ENCODE results near the gene PRR16. TPM values are rescaled to one million over a fixed set of nuclear protein-coding genes. Genes with fewer than 3 reads are reported as not detected.

PRR16 gene
- total and polyA plus RNA-seq, 9 donors = 6.0 to 27.3 (median 16.9) TPM

GRCh38 chr5:120677481-120677880, 213.4 kb downstream of the PRR16 start:
- DNase-seq = no peak
- Histone ChIP-seq H3K4me3 (ENCODE audit: low read length) (no peak overlapping the region), H3K4me1 (ENCODE audit: control insufficient read depth, insufficient read depth, low read length) (no peaks in the 10 kb centered on the region), H3K27ac (ENCODE audit: low read length) (no peak overlapping the region), H3K36me3 (ENCODE audit: control insufficient read depth, insufficient read depth, low read length) (no peaks in the 10 kb centered on the region), H3K27me3 (ENCODE audit: control insufficient read depth, insufficient read depth, low read length) (no peaks in the 10 kb centered on the region), H3K9me3 (replicated peaks; ENCODE audit: control insufficient read depth, low read depth, low read length) (no peaks in the 10 kb centered on the region)

DNA sequence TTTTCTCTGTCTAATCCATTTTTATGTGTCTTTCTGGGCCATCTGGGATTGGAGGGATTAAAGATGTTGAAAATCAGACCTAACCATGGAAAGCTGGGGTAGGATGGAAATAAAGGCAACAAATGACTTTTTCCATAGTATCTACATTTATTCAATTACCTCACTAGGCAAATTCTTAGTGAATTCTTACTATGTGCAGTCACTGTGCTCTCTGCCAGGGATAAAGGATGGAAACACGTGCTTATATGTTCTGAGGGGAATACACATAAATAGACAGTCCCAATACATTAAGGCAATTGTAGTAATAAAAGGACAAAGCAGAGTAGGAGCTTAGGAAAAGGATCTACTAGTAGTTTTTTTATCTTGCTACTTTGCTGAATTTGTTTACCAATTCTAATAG, 214.2 kb downstream of the PRR16 start:
- no peak overlapping the region for H3K27ac ChIP-seq (ENCODE audit: low read length)
- H3K27me3 ChIP-seq (ENCODE audit: control insufficient read depth, insufficient read depth, low read length) = no peaks in the 10 kb centered on the region
- H3K9me3 ChIP-seq (replicated peaks; ENCODE audit: control insufficient read depth, low read depth, low read length) = no peaks in the 10 kb centered on the region
- peak; percentile 63 for DNase-seq
- H3K4me1 ChIP-seq (ENCODE audit: control insufficient read depth, insufficient read depth, low read length) = no peaks in the 10 kb centered on the region
- no peak overlapping the region for H3K4me3 ChIP-seq (ENCODE audit: low read length)
- no peaks in the 10 kb centered on the region for H3K36me3 ChIP-seq (ENCODE audit: control insufficient read depth, insufficient read depth, low read length)
- no CpG with 5 or more reads among the region's 1 CpG for WGBS (ENCODE audit: insufficient coverage)

GRCh38 chr5:120682851-120683250, 218.8 kb downstream of the PRR16 start:
- no CpG with 5 or more reads among the region's 2 CpGs for WGBS (ENCODE audit: insufficient coverage)
- H3K4me1 ChIP-seq (ENCODE audit: control insufficient read depth, insufficient read depth, low read length) = no peaks in the 10 kb centered on the region
- H3K36me3 ChIP-seq (ENCODE audit: control insufficient read depth, insufficient read depth, low read length) = no peaks in the 10 kb centered on the region
- H3K27me3 ChIP-seq (ENCODE audit: control insufficient read depth, insufficient read depth, low read length) = no peaks in the 10 kb centered on the region
- DNase-seq = no peak
- no peak overlapping the region for H3K27ac ChIP-seq (ENCODE audit: low read length)
- no peaks in the 10 kb centered on the region for H3K9me3 ChIP-seq (replicated peaks; ENCODE audit: control insufficient read depth, low read depth, low read length)
- H3K4me3 ChIP-seq (ENCODE audit: low read length) = no peak overlapping the region

GRCh38 chr5:120683580-120683979, 219.5 kb downstream of the PRR16 start:
- DNase-seq = no peak
- H3K9me3 ChIP-seq (replicated peaks; ENCODE audit: control insufficient read depth, low read depth, low read length) = no peaks in the 10 kb centered on the region

DNA sequence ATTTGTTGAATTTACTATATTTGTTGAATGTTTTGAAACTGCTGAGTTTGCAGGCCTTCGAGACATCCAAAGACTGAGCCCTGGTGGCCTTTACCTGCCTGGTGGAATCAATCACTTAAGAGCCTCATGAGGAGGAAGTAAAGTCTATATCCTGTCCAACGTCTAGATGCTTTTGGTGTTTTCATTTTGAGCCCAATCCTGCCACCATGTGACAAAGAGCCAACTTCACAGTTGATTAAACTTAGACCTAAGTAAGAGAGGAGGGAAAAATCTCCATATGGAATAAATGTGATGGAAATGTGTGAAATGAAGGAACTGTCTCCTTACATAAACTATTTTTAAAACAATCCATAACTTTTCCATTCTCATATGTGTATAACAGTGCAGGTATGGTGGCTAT, 220.1 kb downstream of the PRR16 start:
- H3K27ac ChIP-seq (ENCODE audit: low read length) = no peak overlapping the region
- no peaks in the 10 kb centered on the region for H3K4me1 ChIP-seq (ENCODE audit: control insufficient read depth, insufficient read depth, low read length)
- no peak overlapping the region for H3K4me3 ChIP-seq (ENCODE audit: low read length)
- peak; percentile 5 for DNase-seq
- H3K27me3 ChIP-seq (ENCODE audit: control insufficient read depth, insufficient read depth, low read length) = no peaks in the 10 kb centered on the region
- H3K9me3 ChIP-seq (replicated peaks; ENCODE audit: control insufficient read depth, low read depth, low read length) = no peaks in the 10 kb centered on the region
- H3K36me3 ChIP-seq (ENCODE audit: control insufficient read depth, insufficient read depth, low read length) = no peaks in the 10 kb centered on the region
- WGBS (ENCODE audit: insufficient coverage) = 80% methylated on average over 1 of the region's 2 CpGs

More at GRCh38 chr5:120683580-120683979, 219.5 kb downstream of the PRR16 start:
- Histone ChIP-seq H3K27me3 (ENCODE audit: control insufficient read depth, insufficient read depth, low read length) (no peaks in the 10 kb centered on the region), H3K36me3 (ENCODE audit: control insufficient read depth, insufficient read depth, low read length) (no peaks in the 10 kb centered on the region), H3K4me1 (ENCODE audit: control insufficient read depth, insufficient read depth, low read length) (no peaks in the 10 kb centered on the region), H3K27ac (ENCODE audit: low read length) (no peak overlapping the region), H3K4me3 (ENCODE audit: low read length) (no peak overlapping the region)

DNA sequence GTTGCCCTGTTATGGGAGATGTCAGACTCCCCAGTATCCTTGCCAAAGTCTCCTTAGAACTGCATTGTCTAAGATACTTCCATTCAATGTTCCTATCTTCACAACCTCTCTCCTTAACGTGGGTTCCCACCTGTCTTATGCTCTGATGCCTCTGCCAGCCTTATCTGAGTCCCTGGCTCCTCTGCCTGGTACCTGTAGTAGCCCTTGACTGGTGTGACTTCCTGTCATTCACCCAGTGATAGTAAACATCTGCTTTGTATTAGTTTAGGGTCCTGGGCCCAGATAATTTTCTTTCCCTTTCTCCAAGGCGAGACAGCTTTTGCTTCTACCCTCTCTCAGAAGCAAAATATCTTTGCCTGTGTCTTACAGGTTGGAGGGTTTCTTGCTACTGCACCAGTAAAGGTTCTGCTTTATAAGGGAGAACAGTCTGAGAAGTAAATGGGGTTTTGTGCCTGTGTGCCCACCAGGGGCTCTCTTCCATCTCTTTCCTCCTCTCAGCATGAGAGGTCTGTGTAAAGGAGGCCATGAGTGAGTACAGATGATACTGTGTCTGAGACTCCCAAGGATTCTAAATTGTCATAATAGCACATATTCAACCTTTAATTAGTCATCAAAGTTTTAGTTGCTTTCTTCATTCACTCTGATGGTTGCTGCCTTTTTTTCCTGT, 220.8 kb downstream of the PRR16 start:
- 33% methylated on average over 1 of the region's 2 CpGs for WGBS (ENCODE audit: insufficient coverage)
- Histone ChIP-seq H3K27me3 (ENCODE audit: control insufficient read depth, insufficient read depth, low read length) (no peaks in the 10 kb centered on the region), H3K36me3 (ENCODE audit: control insufficient read depth, insufficient read depth, low read length) (no peaks in the 10 kb centered on the region), H3K4me3 (ENCODE audit: low read length) (no peak overlapping the region), H3K9me3 (replicated peaks; ENCODE audit: control insufficient read depth, low read depth, low read length) (no peaks in the 10 kb centered on the region), H3K27ac (ENCODE audit: low read length) (no peak overlapping the region), H3K4me1 (ENCODE audit: control insufficient read depth, insufficient read depth, low read length) (no peaks in the 10 kb centered on the region)
- peak; percentile 2 for DNase-seq

GRCh38 chr5:120690621-120691407, 226.7 kb downstream of the PRR16 start:
- Histone ChIP-seq H3K27me3 (ENCODE audit: control insufficient read depth, insufficient read depth, low read length) (no peaks in the 10 kb centered on the region), H3K9me3 (replicated peaks; ENCODE audit: control insufficient read depth, low read depth, low read length) (no peaks in the 10 kb centered on the region), H3K27ac (ENCODE audit: low read length) (no peak overlapping the region), H3K4me3 (ENCODE audit: low read length) (no peak overlapping the region), H3K36me3 (ENCODE audit: control insufficient read depth, insufficient read depth, low read length) (no peaks in the 10 kb centered on the region), H3K4me1 (ENCODE audit: control insufficient read depth, insufficient read depth, low read length) (no peaks in the 10 kb centered on the region)
- 86% methylated on average over 2 of the region's 9 CpGs for WGBS (ENCODE audit: insufficient coverage)
- no peak for DNase-seq

GRCh38 chr5:120692325-120692724, 228.2 kb downstream of the PRR16 start:
- no peaks in the 10 kb centered on the region for H3K36me3 ChIP-seq (ENCODE audit: control insufficient read depth, insufficient read depth, low read length)
- H3K4me1 ChIP-seq (ENCODE audit: control insufficient read depth, insufficient read depth, low read length) = no peaks in the 10 kb centered on the region
- DNase-seq = no peak
- H3K4me3 ChIP-seq (ENCODE audit: low read length) = no peak overlapping the region
- H3K27me3 ChIP-seq (ENCODE audit: control insufficient read depth, insufficient read depth, low read length) = no peaks in the 10 kb centered on the region
- 100% methylated on average over 2 of the region's 2 CpGs for WGBS (ENCODE audit: insufficient coverage)
- no peaks in the 10 kb centered on the region for H3K9me3 ChIP-seq (replicated peaks; ENCODE audit: control insufficient read depth, low read depth, low read length)
- no peak overlapping the region for H3K27ac ChIP-seq (ENCODE audit: low read length)

- H3K36me3 ChIP-seq (ENCODE audit: control insufficient read depth, insufficient read depth, low read length) = no peaks in the 10 kb centered on the region
- 64% methylated on average over 2 of the region's 4 CpGs for WGBS (ENCODE audit: insufficient coverage)
- no peak overlapping the region for H3K4me3 ChIP-seq (ENCODE audit: low read length)
- H3K9me3 ChIP-seq (replicated peaks; ENCODE audit: control insufficient read depth, low read depth, low read length) = no peaks in the 10 kb centered on the region
- H3K27ac ChIP-seq (ENCODE audit: low read length) = no peak overlapping the region
- H3K27me3 ChIP-seq (ENCODE audit: control insufficient read depth, insufficient read depth, low read length) = no peaks in the 10 kb centered on the region
- no peak for DNase-seq
- no peaks in the 10 kb centered on the region for H3K4me1 ChIP-seq (ENCODE audit: control insufficient read depth, insufficient read depth, low read length)
Measured at GRCh38 chr5:120695368-120695880, 231.3 kb downstream of the PRR16 start.

- Histone ChIP-seq H3K4me3 (ENCODE audit: low read length) (no peak overlapping the region), H3K9me3 (replicated peaks; ENCODE audit: control insufficient read depth, low read depth, low read length) (no peaks in the 10 kb centered on the region), H3K36me3 (ENCODE audit: control insufficient read depth, insufficient read depth, low read length) (no peaks in the 10 kb centered on the region), H3K27ac (ENCODE audit: low read length) (no peak overlapping the region), H3K27me3 (ENCODE audit: control insufficient read depth, insufficient read depth, low read length) (no peaks in the 10 kb centered on the region), H3K4me1 (ENCODE audit: control insufficient read depth, insufficient read depth, low read length) (no peaks in the 10 kb centered on the region)
- no CpG with 5 or more reads among the region's 4 CpGs for WGBS (ENCODE audit: insufficient coverage)
- no peak for DNase-seq
Measured at GRCh38 chr5:120697147-120697546, 233.0 kb downstream of the PRR16 start.
